PC-3 (cell line): Measurements from ENCODE around the gene ANKRD62.

ENCODE experiments used
- EZH2phosphoT487 ChIP-seq: fragments of 300-600 bp; sonication (generic); IDR thresholded peaks from 2 replicates; pipeline ENCODE4 v1.6.1; 2018; ENCODE audit warnings: mild to moderate bottlenecking, antibody characterized with exemption, low read length, borderline replicate concordance
- TF ChIP-seq, protein P1 (sequence below): fragments of 300-600 bp; sonication (generic); conservative IDR thresholded peaks from 2 replicates; pipeline ENCODE4 v1.5.1; 2017; ENCODE audit warnings: antibody characterized with exemption, low read depth, mild to moderate bottlenecking, low read length

DNA sequence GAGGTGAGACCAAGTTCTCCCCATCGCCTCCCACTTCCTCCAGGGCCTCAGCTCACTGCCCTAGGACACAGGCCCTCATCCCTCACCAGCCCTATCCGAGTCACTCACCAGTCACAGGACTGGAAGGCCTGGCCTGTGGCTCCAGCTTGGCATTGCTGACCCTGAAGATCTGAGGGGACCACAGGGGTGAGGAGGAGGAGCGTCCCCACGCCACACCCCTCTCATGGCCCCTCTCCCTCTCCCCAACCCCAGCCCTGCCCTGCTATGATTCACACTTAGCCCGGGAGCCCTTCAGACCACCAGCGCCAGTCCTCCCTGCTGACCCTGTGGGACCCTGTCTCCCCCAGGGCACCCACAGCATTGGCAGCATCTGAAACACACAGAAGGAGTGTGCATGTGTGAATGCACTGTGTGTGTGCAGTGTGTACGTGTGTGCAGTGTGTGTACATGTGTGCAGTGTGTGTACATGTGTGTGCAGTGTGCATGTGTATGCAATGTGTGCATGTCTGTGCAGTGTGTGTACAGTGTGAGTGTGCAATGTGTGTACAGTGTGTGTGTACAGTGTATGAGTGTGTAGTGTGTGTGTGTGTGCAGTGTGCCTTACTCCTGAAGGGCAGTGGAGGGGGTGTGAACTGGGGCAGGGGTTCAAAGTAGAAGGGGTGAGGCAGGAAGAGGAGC is 29.4 kb upstream of the ANKRD62 start:
- TF ChIP-seq, protein P1, sequence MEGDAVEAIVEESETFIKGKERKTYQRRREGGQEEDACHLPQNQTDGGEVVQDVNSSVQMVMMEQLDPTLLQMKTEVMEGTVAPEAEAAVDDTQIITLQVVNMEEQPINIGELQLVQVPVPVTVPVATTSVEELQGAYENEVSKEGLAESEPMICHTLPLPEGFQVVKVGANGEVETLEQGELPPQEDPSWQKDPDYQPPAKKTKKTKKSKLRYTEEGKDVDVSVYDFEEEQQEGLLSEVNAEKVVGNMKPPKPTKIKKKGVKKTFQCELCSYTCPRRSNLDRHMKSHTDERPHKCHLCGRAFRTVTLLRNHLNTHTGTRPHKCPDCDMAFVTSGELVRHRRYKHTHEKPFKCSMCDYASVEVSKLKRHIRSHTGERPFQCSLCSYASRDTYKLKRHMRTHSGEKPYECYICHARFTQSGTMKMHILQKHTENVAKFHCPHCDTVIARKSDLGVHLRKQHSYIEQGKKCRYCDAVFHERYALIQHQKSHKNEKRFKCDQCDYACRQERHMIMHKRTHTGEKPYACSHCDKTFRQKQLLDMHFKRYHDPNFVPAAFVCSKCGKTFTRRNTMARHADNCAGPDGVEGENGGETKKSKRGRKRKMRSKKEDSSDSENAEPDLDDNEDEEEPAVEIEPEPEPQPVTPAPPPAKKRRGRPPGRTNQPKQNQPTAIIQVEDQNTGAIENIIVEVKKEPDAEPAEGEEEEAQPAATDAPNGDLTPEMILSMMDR = no peak
- no peak for TF ChIP-seq EZH2phosphoT487
